ENCODE data around the gene PTMS. TPM values are rescaled to one million over a fixed set of nuclear protein-coding genes. Genes with fewer than 3 reads are reported as not detected.

The PTMS gene
- total RNA-seq, 1 experiment from 2014 or later = 422 TPM

DNA sequence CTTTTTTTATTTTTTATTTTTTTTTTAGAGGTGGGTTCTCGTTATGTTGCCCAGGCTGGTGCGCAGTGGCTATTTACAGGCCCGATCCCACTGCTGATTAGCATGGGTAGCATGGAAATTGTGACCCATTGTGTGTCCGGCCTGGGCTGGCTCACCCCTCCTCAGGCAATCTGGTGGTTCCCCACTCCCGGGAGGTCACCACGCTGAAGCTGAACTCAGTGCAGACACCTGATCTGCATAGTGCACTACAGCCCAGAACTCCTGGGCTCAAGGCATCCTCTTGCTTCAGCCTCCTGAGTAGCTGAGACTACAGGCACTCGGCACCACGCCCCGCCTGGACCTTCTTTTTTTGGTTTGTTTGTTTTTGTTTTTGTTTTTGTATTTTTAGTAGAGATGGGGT, 17.7 kb downstream of the PTMS start:
- peaks cover 8% of the 10 kb centered on the region for H3K27me3 Mint-ChIP-seq (ENCODE audit: low read depth)
- H4K91ac ChIP-seq (ENCODE audit: insufficient read length, low read depth, low read length) = no peak overlapping the region
- H3K27ac Mint-ChIP-seq = no peak overlapping the region

More for the DNA sequence above, 17.7 kb downstream of the PTMS start:
- no peak for DNase-seq
- Histone ChIP-seq H3T11ph (ENCODE audit: low read length) (no peak overlapping the region), H2AFZ (ENCODE audit: low read length) (no peak overlapping the region), H3K79me2 (ENCODE audit: insufficient read depth, low read length) (no peaks in the 10 kb centered on the region), H2BK5ac (ENCODE audit: insufficient read length, low read length) (no peak overlapping the region), H3K9ac (ENCODE audit: extremely low read depth, insufficient read length, low read length) (no peak overlapping the region), H4K20me1 (ENCODE audit: control insufficient read depth, insufficient read depth, insufficient read length) (no peaks in the 10 kb centered on the region), H4K5ac (ENCODE audit: insufficient read length, low read depth, low read length) (no peak overlapping the region), H3K23me2 (ENCODE audit: insufficient read length, low read depth, low read length, poor library complexity, severe bottlenecking) (peaks cover under 1% of the 10 kb centered on the region), H4K8ac (replicated peaks; ENCODE audit: insufficient read length, low read depth, low read length) (no peak overlapping the region), H2BK20ac (ENCODE audit: low read depth, low read length, poor library complexity, severe bottlenecking) (no peak overlapping the region), H3K79me1 (ENCODE audit: insufficient read depth, low read depth, low read length, poor library complexity, severe bottlenecking) (no peaks in the 10 kb centered on the region), H2AK5ac (ENCODE audit: insufficient read length, low read length) (no peak overlapping the region), H3K9me3 (ENCODE audit: control insufficient read depth, low read depth, low read length) (no peaks in the 10 kb centered on the region), H3K23ac (ENCODE audit: insufficient read length, low read depth, low read length) (no peak overlapping the region), H3K27me3 (ENCODE audit: insufficient read depth, low read length) (no peaks in the 10 kb centered on the region), H3K4me1 (ENCODE audit: insufficient read depth, low read length) (peaks cover 2% of the 10 kb centered on the region; the same call in 1 of the 2 replicates), H3K4ac (ENCODE audit: low read depth, low read length) (no peak overlapping the region), H3K27ac (ENCODE audit: insufficient read length, low read depth, low read length) (no peak overlapping the region), H3K4me2 (ENCODE audit: insufficient read depth, insufficient read length, low read length) (no peak overlapping the region), H2BK120ac (ENCODE audit: low read depth, low read length, poor library complexity, severe bottlenecking) (no peak overlapping the region), H2BK15ac (ENCODE audit: low read depth, low read length) (no peak overlapping the region), H3K14ac (ENCODE audit: insufficient read depth, low read length) (no peak overlapping the region), H3K56ac (ENCODE audit: insufficient read length, low read depth, low read length) (no peak overlapping the region), H3K18ac (ENCODE audit: insufficient read length, low read depth, low read length) (no peak overlapping the region), H2BK12ac (ENCODE audit: insufficient read length, low read depth, low read length) (no peak overlapping the region)
- TF ChIP-seq, protein P1, sequence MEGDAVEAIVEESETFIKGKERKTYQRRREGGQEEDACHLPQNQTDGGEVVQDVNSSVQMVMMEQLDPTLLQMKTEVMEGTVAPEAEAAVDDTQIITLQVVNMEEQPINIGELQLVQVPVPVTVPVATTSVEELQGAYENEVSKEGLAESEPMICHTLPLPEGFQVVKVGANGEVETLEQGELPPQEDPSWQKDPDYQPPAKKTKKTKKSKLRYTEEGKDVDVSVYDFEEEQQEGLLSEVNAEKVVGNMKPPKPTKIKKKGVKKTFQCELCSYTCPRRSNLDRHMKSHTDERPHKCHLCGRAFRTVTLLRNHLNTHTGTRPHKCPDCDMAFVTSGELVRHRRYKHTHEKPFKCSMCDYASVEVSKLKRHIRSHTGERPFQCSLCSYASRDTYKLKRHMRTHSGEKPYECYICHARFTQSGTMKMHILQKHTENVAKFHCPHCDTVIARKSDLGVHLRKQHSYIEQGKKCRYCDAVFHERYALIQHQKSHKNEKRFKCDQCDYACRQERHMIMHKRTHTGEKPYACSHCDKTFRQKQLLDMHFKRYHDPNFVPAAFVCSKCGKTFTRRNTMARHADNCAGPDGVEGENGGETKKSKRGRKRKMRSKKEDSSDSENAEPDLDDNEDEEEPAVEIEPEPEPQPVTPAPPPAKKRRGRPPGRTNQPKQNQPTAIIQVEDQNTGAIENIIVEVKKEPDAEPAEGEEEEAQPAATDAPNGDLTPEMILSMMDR (conservative IDR thresholded peaks at IDR 0.05) = no peak
- H3K9me3 Mint-ChIP-seq = no peaks in the 10 kb centered on the region
- WGBS (ENCODE audit: extremely low coverage, insufficient read length, low lambda C conversion rate) = no CpG with 5 or more reads among the region's 9 CpGs
- no peak overlapping the region for H3K4me3 Mint-ChIP-seq
- H3K36me3 Mint-ChIP-seq (ENCODE audit: insufficient read depth in 1 of 3, low read depth in 3 of 3) = no peaks in the 10 kb centered on the region
- H3K4me1 Mint-ChIP-seq = peaks cover 22 to 26% of the 10 kb centered on the region in 2 experiments
